ENCODE results near the gene SPIRE1. TPM values are rescaled to one million over a fixed set of nuclear protein-coding genes. Genes with fewer than 3 reads are reported as not detected.

Gene SPIRE1
- total and polyA plus RNA-seq, 2 of the 4 experiments (the other 2 are of a cell fraction), result 11.6 to 31.4 TPM

DNA sequence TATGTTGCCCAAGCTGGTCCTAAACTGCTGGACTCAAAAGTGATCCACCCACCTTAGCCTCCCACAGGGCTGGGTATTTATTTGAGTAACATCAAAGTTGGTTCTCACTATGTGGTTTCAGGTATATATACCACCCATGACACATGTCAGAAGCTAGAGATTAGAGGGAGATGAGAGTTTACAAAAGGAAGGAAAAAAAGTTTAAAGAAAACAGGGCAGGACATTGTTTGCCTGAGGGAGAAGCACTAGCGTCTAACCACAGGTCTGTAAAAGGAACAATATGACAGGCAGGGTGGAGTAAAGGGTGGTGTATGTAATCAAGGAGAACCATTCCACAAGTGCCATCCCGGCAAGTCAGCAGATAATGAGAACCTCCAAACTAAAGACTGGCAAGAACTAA, 36.1 kb upstream of the SPIRE1 start:
- Histone ChIP-seq H3K27ac (ENCODE audit: insufficient read depth, low read length) (no peak overlapping the region), H4K8ac (ENCODE audit: low read depth in 2 of 2, low read length in 2 of 2) (no peak overlapping the region), H3K4ac (ENCODE audit: low read depth, low read length) (no peak overlapping the region), H2BK15ac (ENCODE audit: low read depth, low read length) (no peak overlapping the region), H3K18ac (ENCODE audit: low read depth, low read length) (no peak overlapping the region), H3K56ac (ENCODE audit: extremely low read depth, insufficient read depth, low read length) (no peak overlapping the region), H3K4me2 (ENCODE audit: low read depth, low read length) (no peak overlapping the region), H4K20me1 (ENCODE audit: insufficient read depth, low read length) (no peaks in the 10 kb centered on the region), H2AFZ (replicated peaks; ENCODE audit: low read length, poor library complexity) (no peak overlapping the region), H4K5ac (ENCODE audit: low read depth, low read length) (no peak overlapping the region), H3K36me3 (ENCODE audit: control insufficient read depth, insufficient read depth, low read length) (peaks cover 5% of the 10 kb centered on the region; the same call in 1 of the 2 replicates), H3K9ac (ENCODE audit: low read depth, low read length) (no peak overlapping the region; the same call in 1 of the 2 replicates), H3K23ac (ENCODE audit: low read depth, low read length) (no peak overlapping the region), H2BK120ac (ENCODE audit: low read depth, low read length) (no peak overlapping the region), H3K79me1 (ENCODE audit: low read depth in 1 of 2, low read length in 2 of 2) (peaks cover 0 to 3% of the 10 kb centered on the region in 2 experiments; a peak in 1 of 4 replicates), H3K14ac (replicated peaks; ENCODE audit: low read depth, low read length) (no peak overlapping the region), H2AK5ac (ENCODE audit: low read depth, low read length) (no peak overlapping the region), H2BK20ac (ENCODE audit: low read depth, low read length) (no peak overlapping the region), H4K91ac (ENCODE audit: insufficient read depth, low read depth, low read length) (no peak overlapping the region), H3K4me3 (ENCODE audit: insufficient read depth, low read depth, low read length) (no peak overlapping the region), H3K9me1 (ENCODE audit: insufficient read depth, low read length) (no peaks in the 10 kb centered on the region), H3K27me3 (ENCODE audit: control insufficient read depth, insufficient read depth, low read length) (no peaks in the 10 kb centered on the region), H2AK9ac (replicated peaks; ENCODE audit: low read depth, low read length, poor library complexity) (no peak overlapping the region), H3K4me1 (ENCODE audit: control insufficient read depth, insufficient read depth, low read length) (0 out of 2 replicates have a peak, but pooled peaks cover 1% of the 10 kb centered on the region), H3K9me3 (ENCODE audit: control insufficient read depth, insufficient read depth, low read length) (no peaks in the 10 kb centered on the region), H2BK5ac (ENCODE audit: low read depth, low read length, poor library complexity, severe bottlenecking) (no peak overlapping the region)
- ATAC-seq (ENCODE audit: low read depth) (no peak), DNase-seq (no peak)
- TF ChIP-seq RCOR1 (IDR thresholded peaks at IDR 0.05; ENCODE audit: insufficient replicate concordance, low read length), result no peak
- no peak for TF ChIP-seq MAFK (IDR thresholded peaks at IDR 0.05; ENCODE audit: low read depth, low read length)
- TF ChIP-seq MXI1 (IDR thresholded peaks at IDR 0.05; ENCODE audit: borderline replicate concordance, low read depth, low read length), result no peak
- TF ChIP-seq RFX5 (IDR thresholded peaks at IDR 0.05; ENCODE audit: low read depth, low read length), result no peak
- no peak for TF ChIP-seq MAZ (IDR thresholded peaks at IDR 0.05; ENCODE audit: borderline replicate concordance, low read depth, low read length)
- TF ChIP-seq BHLHE40 (IDR thresholded peaks at IDR 0.05; ENCODE audit: low read depth, low read length), result no peak
- TF ChIP-seq, protein P1, sequence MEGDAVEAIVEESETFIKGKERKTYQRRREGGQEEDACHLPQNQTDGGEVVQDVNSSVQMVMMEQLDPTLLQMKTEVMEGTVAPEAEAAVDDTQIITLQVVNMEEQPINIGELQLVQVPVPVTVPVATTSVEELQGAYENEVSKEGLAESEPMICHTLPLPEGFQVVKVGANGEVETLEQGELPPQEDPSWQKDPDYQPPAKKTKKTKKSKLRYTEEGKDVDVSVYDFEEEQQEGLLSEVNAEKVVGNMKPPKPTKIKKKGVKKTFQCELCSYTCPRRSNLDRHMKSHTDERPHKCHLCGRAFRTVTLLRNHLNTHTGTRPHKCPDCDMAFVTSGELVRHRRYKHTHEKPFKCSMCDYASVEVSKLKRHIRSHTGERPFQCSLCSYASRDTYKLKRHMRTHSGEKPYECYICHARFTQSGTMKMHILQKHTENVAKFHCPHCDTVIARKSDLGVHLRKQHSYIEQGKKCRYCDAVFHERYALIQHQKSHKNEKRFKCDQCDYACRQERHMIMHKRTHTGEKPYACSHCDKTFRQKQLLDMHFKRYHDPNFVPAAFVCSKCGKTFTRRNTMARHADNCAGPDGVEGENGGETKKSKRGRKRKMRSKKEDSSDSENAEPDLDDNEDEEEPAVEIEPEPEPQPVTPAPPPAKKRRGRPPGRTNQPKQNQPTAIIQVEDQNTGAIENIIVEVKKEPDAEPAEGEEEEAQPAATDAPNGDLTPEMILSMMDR (conservative IDR thresholded peaks at IDR 0.05; ENCODE audit: low read depth, low read length), result no peak
- no peak for TF ChIP-seq POLR2A (IDR thresholded peaks at IDR 0.05; ENCODE audit: low read depth, low read length)
- no peak for TF ChIP-seq RAD21 (IDR thresholded peaks at IDR 0.05; ENCODE audit: low read length)
- TF ChIP-seq USF2 (IDR thresholded peaks at IDR 0.05; ENCODE audit: low read depth, low read length), result no peak
- no peak for TF ChIP-seq SMC3 (IDR thresholded peaks at IDR 0.05; ENCODE audit: low read depth, low read length)
- no peak for TF ChIP-seq NFE2L2 (IDR thresholded peaks at IDR 0.05; ENCODE audit: low read depth, low read length)
- no peak for TF ChIP-seq CEBPB (IDR thresholded peaks at IDR 0.05; ENCODE audit: low read depth, low read length)
- TF ChIP-seq, protein P2, sequence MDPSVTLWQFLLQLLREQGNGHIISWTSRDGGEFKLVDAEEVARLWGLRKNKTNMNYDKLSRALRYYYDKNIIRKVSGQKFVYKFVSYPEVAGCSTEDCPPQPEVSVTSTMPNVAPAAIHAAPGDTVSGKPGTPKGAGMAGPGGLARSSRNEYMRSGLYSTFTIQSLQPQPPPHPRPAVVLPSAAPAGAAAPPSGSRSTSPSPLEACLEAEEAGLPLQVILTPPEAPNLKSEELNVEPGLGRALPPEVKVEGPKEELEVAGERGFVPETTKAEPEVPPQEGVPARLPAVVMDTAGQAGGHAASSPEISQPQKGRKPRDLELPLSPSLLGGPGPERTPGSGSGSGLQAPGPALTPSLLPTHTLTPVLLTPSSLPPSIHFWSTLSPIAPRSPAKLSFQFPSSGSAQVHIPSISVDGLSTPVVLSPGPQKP (IDR thresholded peaks at IDR 0.05; ENCODE audit: borderline replicate concordance, low read depth, low read length), result no peak
- no peak for TF ChIP-seq FOS (IDR thresholded peaks at IDR 0.05; ENCODE audit: low read depth, low read length)
- dilution Hi-C loops (cut with HindIII; ENCODE audit: low sequenced_read_pairs, unreplicated experiment) (no loop called here), in situ Hi-C loops (cut with MboI; ENCODE audit: low sequenced_read_pairs) (no loop called here), intact Hi-C loops (cut with micrococcal nuclease) (no loop called here)
- CTCF ChIA-PET, result interaction anchor here (0.6 kb wide), 1 partner anchor 28 kb away, joined by 3 read pairs; no protein-coding TSS in a partner anchor
- no CpG with 5 or more reads among the region's 2 CpGs for WGBS, 2 experiments (ENCODE audit: extremely low coverage in 2 of 2, insufficient read length in 1 of 2)
- POLR2A ChIA-PET (ENCODE audit: unreplicated experiment), result no interaction called here
- BruUV-seq (replicated peaks), result no TSS peak

All from IMR-90 (cell line).